Measurements from ENCODE around the gene DCANP1. TPM values are rescaled to one million over a fixed set of nuclear protein-coding genes. Genes with fewer than 3 reads are reported as not detected.

DCANP1 gene
- total and polyA plus RNA-seq, 9 of the 15 experiments (the other 6 are each of a cell fraction or from before 2014, with no cell fraction given) = not detected

DNA sequence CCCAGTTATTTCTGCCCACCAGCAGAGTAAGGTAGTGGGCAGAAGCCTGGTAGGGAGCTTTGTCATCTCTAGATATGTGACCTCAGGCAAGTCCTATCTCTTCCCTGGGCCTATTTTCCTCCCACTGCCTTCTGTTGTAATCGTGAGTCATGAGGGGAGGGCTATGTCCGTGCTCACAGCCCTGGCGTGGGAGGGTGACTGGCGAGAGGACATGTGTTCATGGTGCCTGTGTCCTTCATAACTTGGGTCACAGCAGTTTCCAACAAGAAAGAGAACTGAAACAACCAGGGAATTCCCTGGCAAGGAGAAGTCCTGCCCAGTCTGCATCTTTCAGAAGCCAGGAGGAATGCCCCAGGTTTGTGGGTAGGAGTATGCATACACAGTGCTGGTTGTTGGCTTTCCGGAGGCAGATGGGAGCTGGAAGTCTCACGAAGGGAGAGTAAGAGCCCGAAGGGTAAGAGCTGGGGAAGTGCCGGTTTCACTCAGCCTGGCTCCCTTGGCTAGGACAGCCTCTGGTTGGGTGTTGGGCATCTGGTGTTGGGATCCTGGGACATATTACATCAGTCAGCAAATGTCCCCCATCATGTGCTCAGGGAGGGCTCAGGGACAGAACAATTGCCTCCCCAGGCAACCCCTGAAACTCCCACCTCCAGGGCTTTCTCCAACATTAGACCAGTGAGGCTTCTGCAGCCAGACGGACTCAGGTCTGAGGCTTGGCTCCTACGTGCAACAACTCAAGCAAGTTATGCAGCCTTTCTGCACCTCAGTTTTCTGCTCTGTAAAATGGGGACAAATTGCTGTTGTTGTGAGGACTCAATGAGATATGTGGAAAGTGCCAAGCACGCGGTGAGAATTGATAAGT, 9.3 kb upstream of the DCANP1 start (continued):
- TF ChIP-seq, protein P1, sequence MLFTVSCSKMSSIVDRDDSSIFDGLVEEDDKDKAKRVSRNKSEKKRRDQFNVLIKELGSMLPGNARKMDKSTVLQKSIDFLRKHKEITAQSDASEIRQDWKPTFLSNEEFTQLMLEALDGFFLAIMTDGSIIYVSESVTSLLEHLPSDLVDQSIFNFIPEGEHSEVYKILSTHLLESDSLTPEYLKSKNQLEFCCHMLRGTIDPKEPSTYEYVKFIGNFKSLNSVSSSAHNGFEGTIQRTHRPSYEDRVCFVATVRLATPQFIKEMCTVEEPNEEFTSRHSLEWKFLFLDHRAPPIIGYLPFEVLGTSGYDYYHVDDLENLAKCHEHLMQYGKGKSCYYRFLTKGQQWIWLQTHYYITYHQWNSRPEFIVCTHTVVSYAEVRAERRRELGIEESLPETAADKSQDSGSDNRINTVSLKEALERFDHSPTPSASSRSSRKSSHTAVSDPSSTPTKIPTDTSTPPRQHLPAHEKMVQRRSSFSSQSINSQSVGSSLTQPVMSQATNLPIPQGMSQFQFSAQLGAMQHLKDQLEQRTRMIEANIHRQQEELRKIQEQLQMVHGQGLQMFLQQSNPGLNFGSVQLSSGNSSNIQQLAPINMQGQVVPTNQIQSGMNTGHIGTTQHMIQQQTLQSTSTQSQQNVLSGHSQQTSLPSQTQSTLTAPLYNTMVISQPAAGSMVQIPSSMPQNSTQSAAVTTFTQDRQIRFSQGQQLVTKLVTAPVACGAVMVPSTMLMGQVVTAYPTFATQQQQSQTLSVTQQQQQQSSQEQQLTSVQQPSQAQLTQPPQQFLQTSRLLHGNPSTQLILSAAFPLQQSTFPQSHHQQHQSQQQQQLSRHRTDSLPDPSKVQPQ (CRISPR knock-in tag; IDR thresholded peaks at IDR 0.05; ENCODE audit: borderline replicate concordance) = no peak
- no peak for TF ChIP-seq HDAC6 (IDR thresholded peaks at IDR 0.05; ENCODE audit: low read depth, low read length)
- TF ChIP-seq ZFX (CRISPR knock-in tag; IDR thresholded peaks at IDR 0.05) = peak; percentile 49
- TF ChIP-seq PML (IDR thresholded peaks at IDR 0.05; ENCODE audit: low read length) = peak; percentile 42; the same call in 1 of the 2 replicates
- TF ChIP-seq, protein P2, sequence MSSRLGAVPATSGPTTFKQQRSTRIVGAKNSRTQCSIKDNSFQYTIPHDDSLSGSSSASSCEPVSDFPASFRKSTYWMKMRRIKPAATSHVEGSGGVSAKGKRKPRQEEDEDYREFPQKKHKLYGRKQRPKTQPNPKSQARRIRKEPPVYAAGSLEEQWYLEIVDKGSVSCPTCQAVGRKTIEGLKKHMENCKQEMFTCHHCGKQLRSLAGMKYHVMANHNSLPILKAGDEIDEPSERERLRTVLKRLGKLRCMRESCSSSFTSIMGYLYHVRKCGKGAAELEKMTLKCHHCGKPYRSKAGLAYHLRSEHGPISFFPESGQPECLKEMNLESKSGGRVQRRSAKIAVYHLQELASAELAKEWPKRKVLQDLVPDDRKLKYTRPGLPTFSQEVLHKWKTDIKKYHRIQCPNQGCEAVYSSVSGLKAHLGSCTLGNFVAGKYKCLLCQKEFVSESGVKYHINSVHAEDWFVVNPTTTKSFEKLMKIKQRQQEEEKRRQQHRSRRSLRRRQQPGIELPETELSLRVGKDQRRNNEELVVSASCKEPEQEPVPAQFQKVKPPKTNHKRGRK (tag; IDR thresholded peaks at IDR 0.05) = no peak
- TF ChIP-seq POLR2AphosphoS2 (IDR thresholded peaks at IDR 0.05; ENCODE audit: low read length) = no peak
- no peak for TF ChIP-seq HDAC8 (tag; IDR thresholded peaks at IDR 0.05)
- 0 out of 2 replicates have a peak, but pooled peaks have one; percentile 37 for TF ChIP-seq ZNF263 (CRISPR knock-in tag; IDR thresholded peaks at IDR 0.05; ENCODE audit: borderline replicate concordance)
- no peak for TF ChIP-seq PHB (CRISPR knock-in tag; IDR thresholded peaks at IDR 0.05)
- TF ChIP-seq EGR1 (conservative IDR thresholded peaks at IDR 0.05) = peak; percentile 97
- TF ChIP-seq NFRKB (IDR thresholded peaks at IDR 0.05; ENCODE audit: low read depth) = peak; percentile 92
- TF ChIP-seq, protein P3, sequence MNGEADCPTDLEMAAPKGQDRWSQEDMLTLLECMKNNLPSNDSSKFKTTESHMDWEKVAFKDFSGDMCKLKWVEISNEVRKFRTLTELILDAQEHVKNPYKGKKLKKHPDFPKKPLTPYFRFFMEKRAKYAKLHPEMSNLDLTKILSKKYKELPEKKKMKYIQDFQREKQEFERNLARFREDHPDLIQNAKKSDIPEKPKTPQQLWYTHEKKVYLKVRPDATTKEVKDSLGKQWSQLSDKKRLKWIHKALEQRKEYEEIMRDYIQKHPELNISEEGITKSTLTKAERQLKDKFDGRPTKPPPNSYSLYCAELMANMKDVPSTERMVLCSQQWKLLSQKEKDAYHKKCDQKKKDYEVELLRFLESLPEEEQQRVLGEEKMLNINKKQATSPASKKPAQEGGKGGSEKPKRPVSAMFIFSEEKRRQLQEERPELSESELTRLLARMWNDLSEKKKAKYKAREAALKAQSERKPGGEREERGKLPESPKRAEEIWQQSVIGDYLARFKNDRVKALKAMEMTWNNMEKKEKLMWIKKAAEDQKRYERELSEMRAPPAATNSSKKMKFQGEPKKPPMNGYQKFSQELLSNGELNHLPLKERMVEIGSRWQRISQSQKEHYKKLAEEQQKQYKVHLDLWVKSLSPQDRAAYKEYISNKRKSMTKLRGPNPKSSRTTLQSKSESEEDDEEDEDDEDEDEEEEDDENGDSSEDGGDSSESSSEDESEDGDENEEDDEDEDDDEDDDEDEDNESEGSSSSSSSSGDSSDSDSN (IDR thresholded peaks at IDR 0.05; ENCODE audit: borderline replicate concordance in 1 of 2, low read depth in 2 of 2, low read length in 2 of 2) = no peak
- TF ChIP-seq NFE2L1 (tag; IDR thresholded peaks at IDR 0.05; ENCODE audit: borderline replicate concordance, low read depth) = no peak
- TF ChIP-seq, protein P4, sequence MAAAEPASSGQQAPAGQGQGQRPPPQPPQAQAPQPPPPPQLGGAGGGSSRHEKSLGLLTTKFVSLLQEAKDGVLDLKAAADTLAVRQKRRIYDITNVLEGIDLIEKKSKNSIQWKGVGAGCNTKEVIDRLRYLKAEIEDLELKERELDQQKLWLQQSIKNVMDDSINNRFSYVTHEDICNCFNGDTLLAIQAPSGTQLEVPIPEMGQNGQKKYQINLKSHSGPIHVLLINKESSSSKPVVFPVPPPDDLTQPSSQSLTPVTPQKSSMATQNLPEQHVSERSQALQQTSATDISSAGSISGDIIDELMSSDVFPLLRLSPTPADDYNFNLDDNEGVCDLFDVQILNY (CRISPR knock-in tag; IDR thresholded peaks at IDR 0.05) = no peak
- TF ChIP-seq KDM5B (IDR thresholded peaks at IDR 0.05; ENCODE audit: insufficient replicate concordance, low read depth, low read length) = peak; percentile 29
- no peak for TF ChIP-seq ZC3H11A (IDR thresholded peaks at IDR 0.05; ENCODE audit: low read depth, low read length)
- TF ChIP-seq ZNF644 (tag; IDR thresholded peaks at IDR 0.05; ENCODE audit: low read depth) = no peak
- peak; percentile 52; the same call in 1 of the 2 replicates for TF ChIP-seq ZNF175 (CRISPR knock-in tag; IDR thresholded peaks at IDR 0.05; ENCODE audit: low read depth)
- TF ChIP-seq LARP7 (IDR thresholded peaks at IDR 0.05) = no peak
- TF ChIP-seq ETV5 (CRISPR knock-in tag; IDR thresholded peaks at IDR 0.05; ENCODE audit: low read depth) = peak; percentile 55
- peak; percentile 95 for TF ChIP-seq SMARCA5 (IDR thresholded peaks at IDR 0.05)
